Measurements from ENCODE around the gene DMAP1.
"Not testable (repeated sequence)": the region's sequence is repeated elsewhere in the genome, so short reads cannot be mapped to it uniquely, and the experiment has no call there.

The DMAP1 gene

DNA sequence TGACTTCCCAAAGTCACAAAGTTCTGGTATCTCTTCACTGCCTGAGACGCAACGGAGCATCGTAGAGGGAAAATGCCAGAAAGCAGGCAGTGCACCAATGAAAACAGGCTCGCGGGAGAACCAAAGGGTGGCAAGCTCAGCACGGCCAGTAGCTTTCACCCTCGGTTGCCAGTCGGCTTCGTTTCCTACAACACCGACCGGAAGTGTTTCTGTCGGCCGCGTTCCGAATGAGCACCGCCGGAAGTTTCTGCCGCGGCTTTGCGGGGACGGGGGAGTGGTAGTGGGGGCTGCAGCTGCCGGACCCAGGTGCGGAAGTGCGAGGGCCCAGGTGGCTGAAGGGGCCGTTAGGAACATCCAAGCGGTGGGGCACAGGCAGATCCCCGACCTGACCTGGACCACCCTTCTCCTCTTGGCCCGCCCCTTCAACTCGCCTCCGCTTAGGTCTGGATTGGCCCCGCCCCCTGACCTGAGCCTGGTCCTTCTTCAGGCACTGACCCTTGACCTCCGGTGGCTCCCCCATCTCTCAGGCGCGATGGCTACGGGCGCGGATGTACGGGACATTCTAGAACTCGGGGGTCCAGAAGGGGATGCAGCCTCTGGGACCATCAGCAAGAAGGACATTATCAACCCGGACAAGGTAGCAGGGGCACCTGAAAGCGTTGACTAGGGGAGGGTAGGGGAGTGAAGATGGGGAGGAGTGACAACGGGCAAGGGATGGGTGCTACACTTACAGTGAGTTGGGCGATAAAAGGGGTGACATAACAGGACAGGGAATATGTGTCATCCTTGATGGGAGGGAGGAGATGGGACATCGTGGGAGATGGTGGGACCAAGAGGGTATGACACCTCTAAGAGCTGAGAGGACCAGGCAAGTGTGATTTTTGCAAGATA, at the start of gene DMAP1:
DMAP1 (plus strand) TSS at position 250 of the 891 bp plus-strand sequence; CDS start at position 533, 283 bp downstream.
- peak; percentile 75 to 77 for DNase-seq (ENCODE audit: low read depth in 1 of 2, low spot score in 1 of 2)

DNA sequence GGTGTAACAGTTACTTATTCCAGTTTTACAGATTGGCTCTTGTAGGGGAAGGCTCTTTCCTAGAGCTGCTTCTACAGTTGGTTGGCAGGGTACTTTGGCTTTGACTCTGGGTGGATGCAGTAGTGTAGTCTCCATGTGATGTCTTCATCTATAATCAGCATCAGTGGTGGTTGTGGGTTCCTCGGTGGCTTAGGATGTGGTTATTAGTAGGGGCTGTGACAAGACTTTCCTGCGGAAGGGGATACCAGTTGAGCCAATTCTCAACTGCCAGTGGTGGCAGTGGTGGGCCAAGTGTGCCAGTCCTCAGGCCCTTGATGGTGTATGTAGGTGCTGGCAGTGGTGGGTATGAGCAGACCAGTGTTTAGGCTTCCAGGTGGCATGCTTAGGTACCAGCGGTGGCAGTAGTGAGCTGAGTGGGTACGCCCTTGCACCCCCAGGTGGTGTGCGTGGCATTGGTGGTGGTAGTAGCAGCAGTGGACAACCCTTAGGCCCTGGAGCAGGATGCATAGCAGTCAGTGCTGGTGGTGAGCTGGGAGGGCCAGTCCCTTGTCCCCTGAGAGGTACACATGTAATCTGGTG, 44.7 kb upstream of the DMAP1 start:
- DNase-seq (ENCODE audit: low read depth in 1 of 2, low spot score in 1 of 2): no peak

GRCh38 chr1:44170281-44170823, 42.9 kb upstream of the DMAP1 start:
- DNase-seq (ENCODE audit: low read depth in 1 of 2, low spot score in 1 of 2): no peak

- no peak for DNase-seq (ENCODE audit: low read depth in 1 of 2, low spot score in 1 of 2)
Observed at GRCh38 chr1:44174630-44175029, 38.6 kb upstream of the DMAP1 start.

DNA sequence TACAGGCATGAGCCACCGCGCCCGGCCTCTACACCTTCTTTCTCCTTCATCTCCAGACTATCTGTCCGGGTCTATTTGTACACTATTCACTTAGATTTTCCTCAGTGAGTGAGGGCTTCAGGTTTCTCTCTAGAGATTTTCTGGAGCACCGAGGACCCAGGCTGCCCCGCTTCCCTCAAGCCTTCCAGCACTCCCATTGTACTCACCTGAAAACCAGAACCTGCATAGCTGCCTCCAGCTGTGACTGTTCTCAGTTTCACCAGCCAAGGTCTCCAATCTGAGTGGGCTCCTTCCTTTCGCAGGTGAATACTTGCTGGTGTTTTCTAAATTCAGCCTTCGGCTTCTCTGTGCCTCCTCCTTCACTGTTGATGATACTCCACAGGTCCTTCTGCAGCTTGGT, 12.9 kb upstream of the DMAP1 start:
- DNase-seq (ENCODE audit: low read depth in 1 of 2, low spot score in 1 of 2): no peak

- DNase-seq (ENCODE audit: low read depth in 1 of 2, low spot score in 1 of 2): not testable (repeated sequence)
Observed at GRCh38 chr1:44206545-44206944, 6.7 kb upstream of the DMAP1 start.

DNA sequence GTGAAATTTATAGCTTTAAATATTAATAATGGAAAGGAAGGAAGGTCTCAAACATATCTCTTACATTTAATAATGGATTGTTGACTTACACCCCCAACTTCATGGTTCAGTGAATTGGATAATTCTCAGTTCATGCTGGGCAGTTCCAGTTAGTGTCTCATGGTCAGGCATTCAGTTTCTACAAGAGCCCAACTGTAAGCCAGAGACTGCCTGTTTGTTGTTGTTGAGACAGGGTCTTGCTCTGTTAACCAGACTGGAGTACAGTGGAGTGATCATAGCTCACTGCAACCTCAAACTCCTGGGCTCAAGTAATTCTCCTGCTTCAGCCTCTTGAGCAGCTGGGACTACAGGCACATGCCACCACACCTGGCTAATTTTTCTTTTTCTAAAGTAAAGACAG, 5.0 kb upstream of the DMAP1 start:
- DNase-seq (ENCODE audit: low read depth in 1 of 2, low spot score in 1 of 2): no peak

DNA sequence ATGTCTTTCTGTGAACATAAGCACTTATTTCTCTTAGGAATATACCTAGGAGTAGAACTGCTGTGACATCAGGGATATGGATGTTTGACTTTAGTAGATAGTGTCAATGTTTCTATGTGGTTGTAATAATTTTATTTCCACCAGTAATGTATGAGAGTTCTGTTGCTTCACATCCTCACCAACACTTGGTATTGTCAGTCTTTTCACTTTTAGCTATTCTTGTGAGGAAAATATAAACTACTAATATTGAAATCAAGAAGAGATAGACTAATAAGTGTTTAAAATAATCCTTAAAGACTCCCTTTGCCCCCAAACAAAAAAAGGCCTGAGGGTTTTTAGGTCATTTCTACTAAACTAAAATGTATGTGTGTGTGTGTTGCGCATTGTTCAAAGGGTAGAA, 2.7 kb upstream of the DMAP1 start:
- no peak for DNase-seq (ENCODE audit: low read depth in 1 of 2, low spot score in 1 of 2)

DNA sequence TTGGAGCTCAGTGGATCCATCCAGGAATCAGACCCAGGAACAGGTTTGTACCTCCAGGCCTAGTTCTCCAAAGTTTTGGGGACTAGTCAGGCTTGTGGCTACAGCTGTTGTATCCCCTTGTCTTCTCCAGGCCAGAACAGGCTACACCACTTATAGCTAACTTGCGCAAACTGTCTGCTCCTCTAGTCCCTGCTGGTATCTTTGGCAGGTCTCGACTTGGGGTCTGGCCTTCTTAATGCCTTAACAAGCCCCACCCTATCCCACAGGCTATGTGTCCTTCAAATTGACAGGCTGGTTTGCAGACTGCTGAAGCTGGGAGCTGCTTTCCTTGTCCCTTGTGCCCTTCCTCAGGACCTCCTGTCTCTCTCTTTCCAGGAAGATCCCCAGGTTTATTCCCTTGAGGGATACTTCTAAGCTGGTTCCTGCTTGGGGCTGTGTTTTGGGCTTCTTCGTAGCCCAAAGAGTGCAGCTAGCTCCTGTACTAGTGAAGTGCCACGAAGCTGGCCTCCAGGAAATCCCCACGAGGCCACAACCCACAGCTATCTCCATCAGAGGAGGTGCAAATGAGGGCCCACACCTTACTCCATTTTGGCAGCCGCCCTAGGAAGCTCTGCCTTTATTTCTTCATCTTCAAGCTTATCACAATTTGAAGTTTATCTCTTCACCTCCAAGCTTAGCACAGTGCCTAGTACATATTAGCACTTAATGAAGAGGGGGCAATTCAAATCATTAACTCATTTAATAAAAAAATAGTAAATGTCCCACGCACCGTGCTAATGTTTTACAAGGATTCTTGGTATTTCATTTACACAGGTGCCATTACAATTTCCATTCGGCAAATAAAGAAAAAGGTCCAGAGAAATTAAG, 683 bp upstream of the DMAP1 start:
- DNase-seq (ENCODE audit: low read depth in 1 of 2, low spot score in 1 of 2): no peak

DNA sequence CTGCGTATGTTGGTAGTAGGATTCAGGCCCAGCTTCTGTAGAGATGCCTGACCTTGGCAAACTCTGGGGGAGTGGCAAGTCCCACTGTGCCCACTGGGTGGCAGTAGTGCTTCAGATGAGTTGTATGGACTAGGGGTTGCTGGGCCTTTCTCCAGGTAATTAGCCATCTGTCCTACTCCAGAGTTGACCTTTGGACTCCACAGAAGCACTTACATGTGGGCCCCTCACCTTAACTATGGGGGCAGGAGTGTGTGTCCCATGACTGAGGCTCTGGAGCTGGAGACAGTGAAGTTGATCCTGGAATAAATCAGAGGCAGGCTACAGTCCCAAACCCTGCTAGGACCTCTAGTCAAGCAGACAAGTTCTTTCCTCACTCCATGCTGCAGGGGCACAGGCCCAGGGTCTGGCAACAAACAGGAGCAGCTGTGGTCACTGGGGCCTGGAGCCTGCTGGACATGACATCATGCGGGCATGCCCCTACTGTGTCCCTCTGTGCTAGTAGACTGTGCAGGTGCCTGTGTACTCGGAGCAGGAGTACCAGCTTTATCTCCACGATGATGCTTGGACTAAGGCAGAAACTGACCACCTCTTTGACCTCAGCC, 4.6 kb downstream of the DMAP1 start:
- DNase-seq (ENCODE audit: low read depth in 1 of 2, low spot score in 1 of 2): peak; percentile 37 to 45

- DNase-seq (ENCODE audit: low read depth in 1 of 2, low spot score in 1 of 2): no peak
Observed at GRCh38 chr1:44218503-44219300, 5.4 kb downstream of the DMAP1 start.

DNA sequence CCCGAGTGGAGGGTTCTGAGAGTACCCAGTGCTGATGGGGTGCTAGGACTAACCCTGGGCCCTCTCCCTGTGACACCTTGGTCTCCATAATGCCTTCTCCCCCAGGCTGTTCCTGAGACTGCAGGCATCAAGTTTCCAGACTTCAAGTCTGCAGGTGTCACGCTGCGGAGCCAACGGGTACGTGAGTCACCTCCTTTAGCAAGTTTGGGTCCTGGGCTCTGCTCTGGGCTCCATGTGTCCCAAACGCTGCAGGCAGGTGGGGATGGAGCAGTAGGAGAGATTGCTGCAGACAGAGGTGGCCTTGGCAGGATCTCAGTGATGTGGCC, 6.0 kb downstream of the DMAP1 start:
- DNase-seq (ENCODE audit: low read depth in 1 of 2, low spot score in 1 of 2): no peak

GRCh38 chr1:44220001-44220751, 6.9 kb downstream of the DMAP1 start:
- no peak for DNase-seq (ENCODE audit: low read depth in 1 of 2, low spot score in 1 of 2)

DNA sequence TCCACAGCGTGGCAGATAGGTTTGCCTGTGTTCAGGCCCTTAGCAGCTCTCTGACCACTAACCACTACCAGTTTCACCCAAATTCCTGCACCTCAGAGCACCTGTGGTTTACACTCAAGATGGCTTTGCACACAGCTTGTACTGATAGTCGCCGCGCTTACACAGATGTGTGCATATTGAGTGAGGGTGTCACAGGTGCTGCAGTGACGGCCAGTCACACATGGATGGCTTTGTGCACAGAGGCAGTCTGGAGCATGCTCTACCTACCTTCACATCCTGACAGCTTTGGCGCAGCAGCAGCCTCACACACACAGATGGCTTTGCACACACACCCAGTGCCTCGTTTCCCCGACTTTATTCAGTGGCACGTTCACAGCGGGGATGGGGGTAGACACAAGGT, 7.5 kb downstream of the DMAP1 start:
- DNase-seq (ENCODE audit: low read depth in 1 of 2, low spot score in 1 of 2): no peak

GRCh38 chr1:44221769-44222168, 8.5 kb downstream of the DMAP1 start:
- DNase-seq (ENCODE audit: low read depth in 1 of 2, low spot score in 1 of 2): no peak

DNA sequence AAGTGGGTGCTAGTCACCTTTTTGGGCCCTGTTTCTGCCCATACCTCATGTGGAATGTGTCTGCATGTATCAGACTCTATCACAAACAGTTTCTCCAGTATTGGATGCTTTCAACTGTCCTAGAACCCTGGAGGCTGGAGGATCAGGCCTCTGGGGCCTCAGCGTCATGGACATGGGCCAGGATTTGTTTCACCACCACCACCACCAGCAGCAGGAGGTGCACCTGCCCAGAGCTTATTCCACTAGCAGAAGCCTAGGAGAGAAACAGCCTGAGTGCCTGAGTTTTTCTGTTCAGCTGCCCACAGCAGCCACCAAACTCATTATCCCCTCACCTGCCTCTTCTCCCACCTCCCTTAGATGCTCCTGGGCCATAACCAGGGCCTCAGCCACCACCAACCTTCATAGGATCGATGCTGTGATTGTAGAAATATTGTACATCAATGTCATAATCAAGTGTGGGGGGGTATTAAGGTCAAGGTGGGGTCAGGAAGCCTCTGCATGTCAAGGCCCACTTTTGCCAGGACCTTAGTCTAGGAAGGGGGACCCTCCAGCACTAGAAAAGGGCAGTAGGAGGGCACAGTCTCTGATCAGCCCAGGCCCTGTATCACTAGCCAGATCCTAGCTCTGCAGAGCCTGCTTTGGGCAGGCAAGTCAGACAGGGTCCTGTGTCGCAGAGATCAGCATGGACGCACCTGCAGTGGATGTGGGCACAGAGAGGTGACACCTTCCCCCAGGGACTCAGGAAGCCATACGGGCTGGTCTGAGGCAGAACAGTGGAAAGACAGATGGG, 9.3 kb downstream of the DMAP1 start:
- DNase-seq (ENCODE audit: low read depth in 1 of 2, low spot score in 1 of 2): no peak

DNA sequence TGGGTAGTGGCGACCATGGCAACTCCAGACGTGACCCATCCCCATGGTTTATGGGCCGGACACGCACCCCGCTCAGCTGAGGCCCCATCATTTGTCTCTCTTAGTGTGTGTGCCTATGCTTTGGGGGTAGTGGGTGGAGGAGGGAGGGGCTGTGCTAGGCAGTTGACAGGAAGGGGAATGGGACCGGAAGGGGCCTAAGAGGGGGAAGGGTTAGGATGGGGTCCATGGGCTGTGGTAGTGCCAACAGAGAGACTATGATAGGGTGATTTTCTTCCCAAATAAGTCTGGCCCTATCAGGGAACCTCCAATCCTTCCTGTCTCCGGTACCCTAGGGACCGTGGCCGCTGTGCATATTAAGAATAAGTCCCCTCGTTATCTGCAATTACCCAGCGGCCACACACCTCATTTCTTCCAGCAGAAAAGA, 9.9 kb downstream of the DMAP1 start:
- DNase-seq (ENCODE audit: low read depth in 1 of 2, low spot score in 1 of 2): no peak

DNA sequence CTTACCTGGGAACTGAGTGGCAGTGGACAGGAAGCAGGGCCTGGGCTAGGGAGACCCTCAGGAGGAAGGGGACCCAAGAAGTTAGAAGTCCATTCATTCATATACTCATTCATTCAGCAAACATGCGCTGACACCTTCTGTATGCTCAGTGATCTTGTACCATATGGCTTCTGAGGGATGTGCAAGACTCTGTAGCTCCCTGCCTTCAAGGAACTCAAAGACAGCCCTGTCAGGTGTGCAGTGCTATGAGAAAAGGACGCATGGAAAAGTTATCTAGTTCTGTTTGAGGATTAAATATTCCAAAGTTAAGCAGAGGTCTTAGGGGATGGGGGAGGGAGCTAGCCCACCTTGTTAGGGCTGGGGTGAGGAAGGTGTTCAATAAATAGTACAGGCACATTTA, 12.5 kb downstream of the DMAP1 start:
- no peak for DNase-seq (ENCODE audit: low read depth in 1 of 2, low spot score in 1 of 2)

- DNase-seq (ENCODE audit: low read depth in 1 of 2, low spot score in 1 of 2): no peak
Observed at GRCh38 chr1:44227211-44227610, 13.9 kb downstream of the DMAP1 start.
